Thoracic aorta (tissue), 2 donors: ENCODE results near the gene VPS37B. TPM values are rescaled to one million over a fixed set of nuclear protein-coding genes. Genes with fewer than 3 reads are reported as not detected.

Experiments used
- ATAC-seq: fragments of 150-250 bp; one replicate; pipeline ENCODE4 v1.8.0; 2017; ENCODE audit warnings: low read depth; ENCODE audit not compliant: insufficient number of reproducible peaks, low FRiP score
- DNase-seq: peaks from one replicate; pipeline ENCODE4 v3.0.0-alpha.2; 2020; ENCODE audit warnings: low spot score
- H3K27ac ChIP-seq, 2 donors: fragments of 200-600 bp; sonication (generic); 1 replicate in 1 of 2; 2 replicates in 1 of 2; pipeline ENCODE4 v1.5.1; 2016; ENCODE audit warnings: mild to moderate bottlenecking in 2 of 2, moderate library complexity in 2 of 2
- H3K27me3 ChIP-seq: fragments of 200-600 bp; sonication (generic); replicated peaks from 2 replicates; pipeline ENCODE4 v1.6.0; 2016; ENCODE audit warnings: mild to moderate bottlenecking; ENCODE audit not compliant: insufficient read depth
- H3K36me3 ChIP-seq: fragments of 200-600 bp; sonication (generic); one replicate; pipeline ENCODE4 v1.5.1; 2016
- H3K4me1 ChIP-seq, 2 donors: fragments of 200-600 bp; sonication (generic); 1 replicate in 1 of 2; 2 replicates in 1 of 2; pipeline versions ENCODE4 v1.5.1 to v1.6.0; 2016; ENCODE audit warnings: low read depth in 2 of 2, mild to moderate bottlenecking in 1 of 2; ENCODE audit not compliant: control insufficient read depth in 1 of 2
- H3K4me3 ChIP-seq: fragments of 200-600 bp; sonication (generic); 2 replicates; pipeline ENCODE4 v1.5.1; 2016; ENCODE audit warnings: mild to moderate bottlenecking
- H3K9me3 ChIP-seq: fragments of 200-600 bp; sonication (generic); 2 replicates; pipeline ENCODE4 v1.5.1; 2016
- CTCF ChIP-seq: fragments of 200-600 bp; sonication (generic); IDR thresholded peaks from one replicate; pipeline ENCODE4 v1.5.1; 2019; ENCODE audit warnings: antibody characterized with exemption
- total RNA-seq, 2 donors: library from RNA; depleted of rRNA; stranded (reverse); fragments of >200 nt; gene quantifications; one replicate each; pipeline versions ENCODE4 v1.1.0 to v1.2.3, GENCODE V29; 2016

VPS37B gene
- total RNA-seq, 2 donors from 2014 or later: 30.9 to 50.1 TPM

- Histone ChIP-seq H3K4me3 (no peak overlapping the region), H3K4me1 (peaks cover 25 to 32% of the 10 kb centered on the region in 2 donors), H3K27me3 (no peaks in the 10 kb centered on the region), H3K36me3 (peaks cover 16% of the 10 kb centered on the region), H3K9me3 (no peaks in the 10 kb centered on the region), H3K27ac (peak overlapping the region; percentile 65 to 71)
- ATAC-seq: no peak
- no peak for DNase-seq
- TF ChIP-seq CTCF: no peak
Observed at GRCh38 chr12:122870163-122870842, 25.6 kb downstream of the VPS37B start.

- Histone ChIP-seq H3K9me3 (no peaks in the 10 kb centered on the region), H3K4me3 (no peak overlapping the region), H3K27me3 (no peaks in the 10 kb centered on the region), H3K36me3 (peaks cover 16% of the 10 kb centered on the region), H3K4me1 (peaks cover 25 to 32% of the 10 kb centered on the region in 2 donors), H3K27ac (no peak overlapping the region)
- DNase-seq: no peak
- no peak for ATAC-seq
- no peak for TF ChIP-seq CTCF
Observed at GRCh38 chr12:122869207-122869973, 26.5 kb downstream of the VPS37B start.

GRCh38 chr12:122868471-122869177, 27.3 kb downstream of the VPS37B start:
- no peak overlapping the region for H3K4me3 ChIP-seq
- no peaks in the 10 kb centered on the region for H3K9me3 ChIP-seq
- DNase-seq (no peak), ATAC-seq (no peak)
- peaks cover 25 to 32% of the 10 kb centered on the region in 2 donors for H3K4me1 ChIP-seq
- TF ChIP-seq CTCF: no peak
- no peak overlapping the region for H3K27ac ChIP-seq
- H3K27me3 ChIP-seq: no peaks in the 10 kb centered on the region
- H3K36me3 ChIP-seq: peaks cover 16% of the 10 kb centered on the region

- DNase-seq: no peak
- no peaks in the 10 kb centered on the region for H3K9me3 ChIP-seq
- H3K36me3 ChIP-seq: peaks cover 16% of the 10 kb centered on the region
- H3K27ac ChIP-seq: no peak overlapping the region
- TF ChIP-seq CTCF: no peak
- no peaks in the 10 kb centered on the region for H3K27me3 ChIP-seq
- ATAC-seq: no peak
- peaks cover 25 to 28% of the 10 kb centered on the region in 2 donors for H3K4me1 ChIP-seq
- no peak overlapping the region for H3K4me3 ChIP-seq
Observed at GRCh38 chr12:122867691-122868461, 28.0 kb downstream of the VPS37B start.
